Hepatocyte (in vitro differentiated cells): ENCODE measurements around the gene B4GALT5.

ENCODE experiments used
- CTCF ChIP-seq: fragments of 200-600 bp; sonication (generic); IDR thresholded peaks from 2 replicates; pipeline ENCODE4 v1.5.1; 2016; ENCODE audit warnings: antibody characterized with exemption, mild to moderate bottlenecking; ENCODE audit not compliant: poor library complexity
- EZH2 ChIP-seq: fragments of 200-600 bp; sonication (generic); IDR thresholded peaks from 2 replicates; pipeline ENCODE4 v1.6.1; 2016; ENCODE audit warnings: antibody characterized with exemption, mild to moderate bottlenecking, borderline replicate concordance

- TF ChIP-seq CTCF (no peak), EZH2 (no peak)
Measured at GRCh38 chr20:49671433-49671832, 42.2 kb downstream of the B4GALT5 start.
